HCT116 (cell line): ENCODE measurements around the gene LRP2. TPM values are rescaled to one million over a fixed set of nuclear protein-coding genes. Genes with fewer than 3 reads are reported as not detected.

Experiments used
- ATAC-seq: fragments of 200-7000 bp; cut with Tn5 transposase; 2 replicates; pipeline ENCODE4 v1.9.1; 2020; ENCODE audit warnings: mild to moderate bottlenecking, moderate library complexity
- BruUV-seq: library from RNA; stranded (reverse); fragments of 400-500 nt; replicated peaks from 2 replicates; lab custom pipeline; 2021; lab: Mats Ljungman, UMichigan
- CTCF ChIA-PET: fragments of 300-600 bp; sonication (Branson Sonifier 250); formaldehyde crosslinking; loops from one replicate; lab custom pipeline; 2021; ENCODE audit warnings: antibody characterized with exemption; lab: Charles Lee
- POLR2A ChIA-PET: fragments of 300-600, 350-600 bp; sonication (Branson Sonifier 250); formaldehyde crosslinking; loops from one replicate; lab custom pipeline; 2021; ENCODE audit warnings: antibody characterized with exemption; lab: Charles Lee
- RAD21 ChIA-PET, 2 experiments: fragments of 300-600 bp; sonication (Branson Sonifier 250); formaldehyde crosslinking; loops; one replicate each; lab custom pipeline; 2023; ENCODE audit warnings: low total read pairs in 2 of 2; ENCODE audit not compliant: uncharacterized antibody in 2 of 2, unreplicated experiment in 2 of 2, low non-redundant PET in 1 of 2; lab: Charles Lee
- DNase-seq: peaks from one replicate; pipeline ENCODE4 v3.0.0-alpha.2; 2010; ENCODE audit warnings: low read depth, low spot score
- H2AFZ ChIP-seq: fragments of 200-600 bp; shearing (Covaris generic), sonication (generic); 2 replicates; pipeline ENCODE4 v1.6.1; 2017; ENCODE audit warnings: low read depth, mixed run types, mixed read lengths, antibody characterized with exemption, low read length; ENCODE audit not compliant: poor library complexity, severe bottlenecking
- H3K27ac ChIP-seq: 2 replicates; pipeline ENCODE4 v1.5.1; 2012; ENCODE audit warnings: low read depth, low read length
- H3K27me3 ChIP-seq: fragments of 200-600 bp; sonication (generic); 2 replicates; pipeline ENCODE4 v1.6.1; 2016; ENCODE audit warnings: mixed run types, low read length, mixed read lengths; ENCODE audit not compliant: insufficient read depth
- H3K36me3 ChIP-seq, 2 experiments: fragments of 200-500 bp in 1 of 2; fragments of 200-600 bp in 1 of 2; sonication (Bioruptor generic) in 1 of 2; sonication (generic) in 1 of 2; 2 replicates each; pipeline versions ENCODE4 v1.5.1 to v1.6.1; 2014 to 2016; ENCODE audit warnings: low read length in 2 of 2, inconsistent platforms in 1 of 2, mixed read lengths in 1 of 2, mixed run types in 1 of 2; ENCODE audit not compliant: insufficient read depth in 2 of 2, control insufficient read depth in 1 of 2
- H3K4me1 ChIP-seq, 2 experiments: fragments of 200-600 bp in 1 of 2; sonication (generic) in 1 of 2; 2 replicates each; pipeline versions ENCODE4 v1.5.1 to v1.6.1; 2012 to 2017; ENCODE audit warnings: low read length in 2 of 2, inconsistent platforms in 1 of 2, mild to moderate bottlenecking in 1 of 2, mixed read lengths in 1 of 2, mixed run types in 1 of 2, moderate library complexity in 1 of 2; ENCODE audit not compliant: insufficient read depth in 2 of 2, control insufficient read depth in 1 of 2
- H3K4me2 ChIP-seq: fragments of 200-600 bp; sonication (generic); 2 replicates; pipeline ENCODE4 v1.6.1; 2017; ENCODE audit warnings: mixed run types, low read length, mixed read lengths
- H3K4me3 ChIP-seq, 2 experiments: fragments of 200-600 bp in 1 of 2; sonication (generic) in 1 of 2; replicated peaks in 1 of 2; 2 replicates each; pipeline ENCODE4 v1.5.1; 2011 to 2016; ENCODE audit warnings: low read length in 2 of 2, control low read depth in 1 of 2, low read depth in 1 of 2, mild to moderate bottlenecking in 1 of 2, mixed read lengths in 1 of 2, mixed run types in 1 of 2
- H3K79me2 ChIP-seq: fragments of 200-600 bp; sonication (generic); 2 replicates; pipeline ENCODE4 v1.6.1; 2017; ENCODE audit warnings: mild to moderate bottlenecking, mixed run types, low read length, moderate library complexity, mixed read lengths; ENCODE audit not compliant: insufficient read depth
- H3K9ac ChIP-seq: fragments of 200-600 bp; sonication (generic); 2 replicates; pipeline ENCODE4 v1.6.1; 2016; ENCODE audit warnings: low read length, mixed read lengths
- H3K9me2 ChIP-seq: fragments of 200-600 bp; sonication (generic), shearing (Covaris generic); 2 replicates; pipeline ENCODE4 v1.6.1; 2017; ENCODE audit warnings: mixed run types, mild to moderate bottlenecking, moderate library complexity; ENCODE audit not compliant: insufficient read depth
- H3K9me3 ChIP-seq, 2 experiments: fragments of 200-500 bp in 1 of 2; fragments of 200-600 bp in 1 of 2; sonication (Bioruptor generic) in 1 of 2; sonication (generic) in 1 of 2; 2 replicates each; pipeline ENCODE4 v1.6.1; 2014 to 2017; ENCODE audit warnings: low read length in 2 of 2, mixed read lengths in 2 of 2, inconsistent platforms in 1 of 2, low read depth in 1 of 2, mild to moderate bottlenecking in 1 of 2, mixed run types in 1 of 2, moderate library complexity in 1 of 2; ENCODE audit not compliant: control insufficient read depth in 1 of 2, insufficient read depth in 1 of 2
- H4K20me1 ChIP-seq: fragments of 200-600 bp; sonication (generic), shearing (Covaris generic); 2 replicates; pipeline ENCODE4 v1.6.1; 2017; ENCODE audit warnings: mixed run types, mild to moderate bottlenecking, moderate library complexity; ENCODE audit not compliant: insufficient read depth
- ATF3 ChIP-seq: IDR thresholded peaks from 2 replicates; pipeline ENCODE4 v1.6.1; 2012
- CBX3 ChIP-seq: IDR thresholded peaks from 2 replicates; pipeline ENCODE4 v1.6.1; 2012; ENCODE audit warnings: low read depth
- CEBPB ChIP-seq: IDR thresholded peaks from 2 replicates; pipeline ENCODE4 v1.6.1; 2012; ENCODE audit warnings: low read depth
- ELF1 ChIP-seq: IDR thresholded peaks from 2 replicates; pipeline ENCODE4 v1.6.1; 2012; ENCODE audit warnings: low read depth, borderline replicate concordance
- EZH2phosphoT487 ChIP-seq: fragments of 200-600 bp; IDR thresholded peaks from 2 replicates; pipeline ENCODE4 v1.6.1; 2018; ENCODE audit warnings: antibody characterized with exemption, borderline replicate concordance
- FOSL1 ChIP-seq: IDR thresholded peaks from 2 replicates; pipeline ENCODE4 v1.6.1; 2012; ENCODE audit warnings: low read depth
- POLR2A ChIP-seq: IDR thresholded peaks from 2 replicates; pipeline ENCODE4 v1.7.0; 2011; ENCODE audit warnings: borderline replicate concordance; ENCODE audit not compliant: insufficient read depth, insufficient read length; ENCODE audit errors: extremely low read depth
- POLR2AphosphoS5 ChIP-seq: IDR thresholded peaks from 2 replicates; pipeline ENCODE4 v1.6.1; 2011; ENCODE audit warnings: mild to moderate bottlenecking, low read depth, low read length, moderate library complexity
- RAD21 ChIP-seq: IDR thresholded peaks from 2 replicates; pipeline ENCODE4 v1.6.1; 2012; ENCODE audit warnings: low read depth, mild to moderate bottlenecking
- REST ChIP-seq: IDR thresholded peaks from 2 replicates; pipeline ENCODE4 v1.6.1; 2012; ENCODE audit warnings: low read depth
- SIN3A ChIP-seq: IDR thresholded peaks from 2 replicates; pipeline ENCODE4 v1.6.1; 2012; ENCODE audit warnings: low read depth
- SRF ChIP-seq: IDR thresholded peaks from 2 replicates; pipeline ENCODE4 v1.6.1; 2012; ENCODE audit warnings: low read depth
- YY1 ChIP-seq: IDR thresholded peaks from 2 replicates; pipeline ENCODE4 v1.6.1; 2011; ENCODE audit warnings: low read length, low read depth, moderate library complexity, mild to moderate bottlenecking; ENCODE audit not compliant: insufficient replicate concordance; ENCODE audit errors: extremely low read depth
- ZFX ChIP-seq: fragments of 450-650 bp; IDR thresholded peaks from 2 replicates; pipeline ENCODE4 v1.6.1; 2017
- ZNF274 ChIP-seq: fragments of 200-500 bp; sonication (Bioruptor generic); IDR thresholded peaks from 2 replicates; pipeline ENCODE4 v1.6.1; 2014; ENCODE audit warnings: mild to moderate bottlenecking, low read depth, low read length, inconsistent platforms
- intact Hi-C: fragments of 100-400 bp; cut with micrococcal nuclease; formaldehyde crosslinking; loops from 2 replicates; pipeline ENCODE4 v1.10.0; 2022
- total RNA-seq: library from RNA; stranded (reverse); gene quantifications from one replicate; pipeline ENCODE4 v1.2.1, GENCODE V29; 2021; ENCODE audit not compliant: unreplicated experiment
- TF ChIP-seq, protein P1 (sequence below): IDR thresholded peaks from 2 replicates; pipeline ENCODE4 v1.6.1; 2011; ENCODE audit warnings: mild to moderate bottlenecking, low read length, moderate library complexity; ENCODE audit not compliant: insufficient replicate concordance; ENCODE audit errors: extremely low read depth
- TF ChIP-seq, protein P2 (sequence below), 3 experiments: fragments of 200-600 bp in 1 of 3; sonication (generic) in 1 of 3; IDR thresholded peaks in 2 of 3; conservative IDR thresholded peaks in 1 of 3; 2 replicates each; pipeline ENCODE4 v1.5.1; 2012 to 2017; ENCODE audit warnings: low read depth in 2 of 3, low read length in 2 of 3, antibody characterized with exemption in 1 of 3, borderline replicate concordance in 1 of 3, control low read depth in 1 of 3, mild to moderate bottlenecking in 1 of 3, mixed read lengths in 1 of 3, mixed run types in 1 of 3, moderate library complexity in 1 of 3; ENCODE audit not compliant: insufficient read depth in 1 of 3

LRP2 gene
- total RNA-seq, 1 experiment from 2014 or later = 0.20 TPM

- peaks cover 5% of the 10 kb centered on the region; the same call in 1 of the 2 replicates for H3K27me3 ChIP-seq
- no peaks in the 10 kb centered on the region for H4K20me1 ChIP-seq
- H3K4me2 ChIP-seq = no peak overlapping the region
- H3K27ac ChIP-seq = no peak overlapping the region
- no peaks in the 10 kb centered on the region for H3K9me2 ChIP-seq
- H3K79me2 ChIP-seq = no peaks in the 10 kb centered on the region
- ATAC-seq = no peak
- ChIA-PET CTCF (no interaction called here), POLR2A (no interaction called here), RAD21 (no interaction called here)
- no peak overlapping the region for H3K4me3 ChIP-seq
- intact Hi-C loops = no loop called here
- peaks cover 18 to 31% of the 10 kb centered on the region in 2 experiments; a peak in 3 of 4 replicates for H3K4me1 ChIP-seq
- BruUV-seq = no TSS peak
- DNase-seq = no peak
- H3K36me3 ChIP-seq = no peaks in the 10 kb centered on the region
- H2AFZ ChIP-seq = no peak overlapping the region
- no peak for TF ChIP-seq ATF3
- TF ChIP-seq CBX3 = no peak
- TF ChIP-seq, protein P1, sequence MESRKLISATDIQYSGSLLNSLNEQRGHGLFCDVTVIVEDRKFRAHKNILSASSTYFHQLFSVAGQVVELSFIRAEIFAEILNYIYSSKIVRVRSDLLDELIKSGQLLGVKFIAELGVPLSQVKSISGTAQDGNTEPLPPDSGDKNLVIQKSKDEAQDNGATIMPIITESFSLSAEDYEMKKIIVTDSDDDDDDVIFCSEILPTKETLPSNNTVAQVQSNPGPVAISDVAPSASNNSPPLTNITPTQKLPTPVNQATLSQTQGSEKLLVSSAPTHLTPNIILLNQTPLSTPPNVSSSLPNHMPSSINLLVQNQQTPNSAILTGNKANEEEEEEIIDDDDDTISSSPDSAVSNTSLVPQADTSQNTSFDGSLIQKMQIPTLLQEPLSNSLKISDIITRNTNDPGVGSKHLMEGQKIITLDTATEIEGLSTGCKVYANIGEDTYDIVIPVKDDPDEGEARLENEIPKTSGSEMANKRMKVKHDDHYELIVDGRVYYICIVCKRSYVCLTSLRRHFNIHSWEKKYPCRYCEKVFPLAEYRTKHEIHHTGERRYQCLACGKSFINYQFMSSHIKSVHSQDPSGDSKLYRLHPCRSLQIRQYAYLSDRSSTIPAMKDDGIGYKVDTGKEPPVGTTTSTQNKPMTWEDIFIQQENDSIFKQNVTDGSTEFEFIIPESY = no peak
- no peak for TF ChIP-seq RAD21
- TF ChIP-seq SIN3A = no peak
- no peak for TF ChIP-seq REST
- no peak for TF ChIP-seq ELF1
- no peak for TF ChIP-seq EZH2phosphoT487
- TF ChIP-seq ZFX = no peak
- TF ChIP-seq FOSL1 = no peak
- no peak for TF ChIP-seq YY1
- TF ChIP-seq CEBPB = no peak
- no peak for TF ChIP-seq POLR2A
- no peak for TF ChIP-seq POLR2AphosphoS5
- no peak for TF ChIP-seq ZNF274
- no peak for TF ChIP-seq SRF
- TF ChIP-seq, protein P2, sequence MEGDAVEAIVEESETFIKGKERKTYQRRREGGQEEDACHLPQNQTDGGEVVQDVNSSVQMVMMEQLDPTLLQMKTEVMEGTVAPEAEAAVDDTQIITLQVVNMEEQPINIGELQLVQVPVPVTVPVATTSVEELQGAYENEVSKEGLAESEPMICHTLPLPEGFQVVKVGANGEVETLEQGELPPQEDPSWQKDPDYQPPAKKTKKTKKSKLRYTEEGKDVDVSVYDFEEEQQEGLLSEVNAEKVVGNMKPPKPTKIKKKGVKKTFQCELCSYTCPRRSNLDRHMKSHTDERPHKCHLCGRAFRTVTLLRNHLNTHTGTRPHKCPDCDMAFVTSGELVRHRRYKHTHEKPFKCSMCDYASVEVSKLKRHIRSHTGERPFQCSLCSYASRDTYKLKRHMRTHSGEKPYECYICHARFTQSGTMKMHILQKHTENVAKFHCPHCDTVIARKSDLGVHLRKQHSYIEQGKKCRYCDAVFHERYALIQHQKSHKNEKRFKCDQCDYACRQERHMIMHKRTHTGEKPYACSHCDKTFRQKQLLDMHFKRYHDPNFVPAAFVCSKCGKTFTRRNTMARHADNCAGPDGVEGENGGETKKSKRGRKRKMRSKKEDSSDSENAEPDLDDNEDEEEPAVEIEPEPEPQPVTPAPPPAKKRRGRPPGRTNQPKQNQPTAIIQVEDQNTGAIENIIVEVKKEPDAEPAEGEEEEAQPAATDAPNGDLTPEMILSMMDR (IDR thresholded peaks at IDR 0.05 in 2 of 3, conservative IDR thresholded peaks at IDR 0.05 in 1 of 3; ENCODE audit: borderline replicate concordance in 1 of 3, insufficient read depth in 1 of 3, low read depth in 2 of 3, low read length in 2 of 3) = no peak
- H3K9ac ChIP-seq = no peak overlapping the region
- H3K9me3 ChIP-seq = no peaks in the 10 kb centered on the region
Observed at GRCh38 chr2:169093535-169093934, 268.8 kb downstream of the LRP2 start.
